ENCODE data around the gene TMEM135.
A peak's percentile ranks its signal among the peaks of the same experiment; 100 is the strongest.
"Not testable (repeated sequence)": the region's sequence is repeated elsewhere in the genome, so short reads cannot be mapped to it uniquely, and the experiment has no call there.

Gene TMEM135

DNA sequence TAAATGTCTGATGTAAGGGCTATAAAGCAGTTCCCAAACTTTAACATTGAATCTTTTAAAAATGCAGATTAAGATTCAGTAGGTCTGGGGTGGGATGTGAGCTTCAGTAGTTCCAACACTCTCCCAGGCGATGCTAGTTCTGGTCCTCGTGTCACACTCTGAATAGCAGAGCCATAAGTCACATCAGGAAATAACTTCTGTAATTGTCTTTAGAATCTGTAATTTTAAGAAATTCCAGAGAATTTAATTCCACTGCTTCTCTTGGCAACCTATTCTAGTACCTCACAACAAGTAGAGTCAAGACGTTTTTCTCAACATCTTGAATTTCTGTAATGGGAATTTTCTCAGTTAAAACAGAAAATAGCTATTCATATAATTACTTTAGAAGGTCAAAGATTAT, 223.1 kb downstream of the TMEM135 start:
- no peak for DNase-seq

- no peak for DNase-seq
Measured at GRCh38 chr11:87263264-87263838, 225.6 kb downstream of the TMEM135 start.

DNA sequence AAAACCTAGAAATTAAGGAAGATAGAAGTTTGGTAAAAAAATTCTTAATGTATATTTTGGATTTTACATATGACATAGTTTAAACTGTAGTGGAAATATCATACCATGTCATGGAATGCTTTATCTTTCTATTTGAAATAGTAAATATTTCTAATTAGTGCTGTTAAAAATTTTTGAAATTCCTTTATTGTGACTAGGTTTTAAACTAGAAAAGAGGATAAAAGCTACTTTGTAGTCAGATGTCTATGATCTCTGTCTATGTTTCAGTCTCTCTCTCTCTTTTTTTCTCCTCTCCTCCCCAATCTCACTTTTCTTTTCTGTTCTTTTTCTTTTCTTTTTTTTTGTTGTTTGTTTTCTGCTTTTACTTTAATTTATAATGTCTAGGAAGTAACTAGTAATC, 226.2 kb downstream of the TMEM135 start:
- DNase-seq: no peak

GRCh38 chr11:87265132-87265531, 227.4 kb downstream of the TMEM135 start:
- DNase-seq: no peak

GRCh38 chr11:87265979-87266378, 228.2 kb downstream of the TMEM135 start:
- DNase-seq: no peak

DNA sequence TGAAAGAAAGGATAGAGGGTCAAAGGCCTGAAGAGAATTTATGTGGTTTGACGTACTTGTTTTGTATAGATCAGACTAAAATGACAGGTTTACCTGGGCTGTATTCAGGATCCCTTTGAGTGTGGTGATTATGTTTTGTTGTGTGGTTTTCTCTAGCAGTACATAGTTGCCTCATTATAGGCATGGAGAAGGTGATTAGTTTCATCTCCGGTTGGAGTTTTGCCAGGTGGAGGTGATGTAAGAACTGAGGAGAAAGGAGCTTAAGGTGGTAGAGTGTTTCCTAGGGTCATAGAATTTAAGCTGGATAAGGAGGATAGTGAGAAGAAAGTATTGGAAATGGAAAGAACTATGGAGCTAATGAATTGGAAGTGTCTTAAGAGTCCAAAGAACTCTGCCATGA, 229.0 kb downstream of the TMEM135 start:
- no peak for DNase-seq

DNA sequence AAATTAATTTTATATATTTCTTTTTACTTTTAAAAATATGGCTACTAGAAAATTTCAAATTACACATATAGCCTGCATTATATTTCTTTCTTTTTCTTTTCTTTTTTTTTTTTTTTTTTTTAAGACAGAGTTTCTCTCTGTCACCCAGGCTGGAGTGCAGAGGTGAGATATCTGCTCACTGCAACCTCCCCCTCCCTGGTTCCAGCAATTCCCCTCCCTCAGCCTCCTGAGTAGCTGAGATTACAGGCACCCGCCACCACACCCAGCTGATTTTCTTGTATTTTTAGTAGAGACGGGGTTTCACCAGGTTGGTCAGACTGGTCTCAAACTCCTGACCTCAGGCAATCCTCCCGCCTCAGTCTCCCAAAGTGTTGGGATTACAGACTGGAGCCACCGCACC, 234.2 kb downstream of the TMEM135 start:
- not testable (repeated sequence) for DNase-seq

DNA sequence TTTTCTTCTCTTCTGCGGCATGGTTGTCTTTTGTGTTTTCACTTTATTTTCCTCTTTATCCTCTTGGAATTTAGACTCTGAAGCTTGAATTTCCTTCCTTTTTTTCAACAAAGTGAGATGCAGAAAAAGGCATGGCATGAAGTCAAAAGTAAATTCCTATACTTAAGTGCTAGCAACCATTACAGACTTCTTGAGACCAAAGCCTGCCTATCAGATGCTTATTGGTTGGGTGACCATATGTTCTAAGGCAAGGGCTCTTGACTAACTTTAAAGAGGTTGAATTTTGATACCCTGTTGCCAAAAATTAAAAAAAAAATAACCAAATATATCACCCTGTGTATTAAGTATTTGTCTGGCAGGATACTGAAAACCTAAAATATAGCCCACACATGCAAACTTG, 237.4 kb downstream of the TMEM135 start:
- no peak for DNase-seq

DNA sequence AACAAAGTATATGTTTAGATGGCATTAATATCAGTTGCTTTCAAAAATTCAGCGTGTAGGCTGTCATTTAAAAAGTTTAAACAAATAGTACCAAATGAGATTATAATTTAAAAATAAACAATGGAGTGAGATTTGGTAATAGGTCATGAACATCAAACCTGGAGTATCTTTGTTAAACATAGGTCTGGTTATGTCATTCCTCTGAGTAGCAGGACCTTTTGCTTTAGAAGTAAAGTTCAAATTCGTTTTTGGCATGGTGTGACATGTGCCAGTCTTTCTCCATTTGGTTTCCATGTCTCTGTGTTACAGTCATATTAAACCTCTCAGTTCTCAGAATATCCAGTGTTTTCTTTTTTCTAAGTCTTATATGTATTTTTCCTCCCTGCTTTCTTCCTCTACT, 242.4 kb downstream of the TMEM135 start:
- DNase-seq: no peak

GRCh38 chr11:87281496-87281895, 243.8 kb downstream of the TMEM135 start:
- peak; percentile 32 to 60 (median 46) for DNase-seq

- DNase-seq: no peak
Measured at GRCh38 chr11:87284306-87284705, 246.6 kb downstream of the TMEM135 start.

- DNase-seq: not testable (repeated sequence)
Measured at GRCh38 chr11:87285674-87286073, 247.9 kb downstream of the TMEM135 start.

- no peak for DNase-seq
Measured at GRCh38 chr11:87286338-87286737, 248.6 kb downstream of the TMEM135 start.

DNA sequence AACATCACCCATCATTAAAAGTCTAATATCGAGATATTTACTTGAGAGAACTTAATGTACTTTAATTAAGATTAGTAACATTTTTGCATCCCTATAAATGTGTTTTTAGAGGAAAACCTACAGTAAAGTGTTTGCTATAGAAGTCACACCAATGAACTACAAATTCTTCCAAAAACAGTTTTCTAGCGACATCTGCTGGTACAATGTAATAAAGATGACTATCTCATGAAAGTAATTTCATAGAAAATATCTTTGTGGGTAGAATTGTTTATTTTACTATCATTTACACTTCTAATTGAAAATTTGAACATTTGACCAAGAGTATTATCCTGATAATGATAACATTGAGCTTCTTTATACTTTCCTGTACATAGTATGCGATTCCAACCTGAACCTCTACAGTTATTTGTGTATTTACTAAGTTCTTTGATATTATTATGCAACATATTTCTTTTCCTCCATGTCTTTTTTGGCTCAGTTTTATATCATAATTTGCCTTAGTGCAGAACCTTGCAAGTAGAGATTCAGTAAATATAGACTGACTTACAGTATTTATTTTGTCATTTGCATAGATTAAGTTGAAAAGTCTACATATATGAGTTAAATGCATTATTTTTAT, 252.7 kb downstream of the TMEM135 start:
- peak in 3 of 4 experiments; percentile 67 to 85 (median 72) for DNase-seq

DNA sequence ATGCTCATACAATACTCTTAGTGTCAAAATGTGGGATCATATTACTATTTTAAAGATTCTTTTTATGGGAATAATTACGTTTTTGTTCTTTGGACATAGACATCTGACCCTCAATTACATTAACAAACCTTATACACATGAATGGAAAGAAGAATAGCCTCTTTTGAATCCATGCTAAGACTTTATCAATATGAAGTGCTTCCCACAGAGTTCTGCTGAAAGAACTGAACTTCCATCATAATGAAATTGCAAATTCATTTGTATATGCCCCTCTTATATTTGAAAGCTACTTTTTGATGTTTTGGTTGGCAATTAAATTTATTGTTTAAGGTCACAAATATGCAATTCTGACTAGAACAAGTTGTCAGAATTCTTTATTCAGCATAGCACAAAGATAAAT, 254.9 kb downstream of the TMEM135 start:
- no peak for DNase-seq

GRCh38 chr11:87295237-87295636, 257.5 kb downstream of the TMEM135 start:
- no peak for DNase-seq

GRCh38 chr11:87296627-87297026, 258.9 kb downstream of the TMEM135 start:
- DNase-seq: no peak

DNA sequence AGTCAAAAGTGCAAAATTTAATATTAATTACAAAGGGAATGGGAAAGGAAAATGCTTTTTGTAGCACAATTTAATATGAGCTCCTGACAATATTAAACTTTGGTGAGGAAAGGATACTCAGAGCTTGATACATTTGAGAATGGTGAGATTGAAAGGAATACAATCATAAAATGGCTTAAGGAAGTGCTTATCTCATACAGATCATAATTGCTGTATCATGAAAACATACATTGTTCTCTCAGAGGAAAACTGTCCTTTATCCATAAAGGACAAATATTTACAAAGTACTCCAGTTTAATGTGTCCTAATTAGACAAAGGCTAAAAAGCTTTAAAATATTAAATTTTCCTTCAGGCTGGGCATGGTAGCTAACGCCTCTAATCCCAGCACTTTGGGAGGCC, 260.4 kb downstream of the TMEM135 start:
- no peak for DNase-seq

- DNase-seq: no peak
Measured at GRCh38 chr11:87299041-87299481, 261.3 kb downstream of the TMEM135 start.

GRCh38 chr11:87300640-87301380, 263.1 kb downstream of the TMEM135 start:
- DNase-seq: no peak

GRCh38 chr11:87301785-87302540, 264.2 kb downstream of the TMEM135 start:
- no peak for DNase-seq

DNA sequence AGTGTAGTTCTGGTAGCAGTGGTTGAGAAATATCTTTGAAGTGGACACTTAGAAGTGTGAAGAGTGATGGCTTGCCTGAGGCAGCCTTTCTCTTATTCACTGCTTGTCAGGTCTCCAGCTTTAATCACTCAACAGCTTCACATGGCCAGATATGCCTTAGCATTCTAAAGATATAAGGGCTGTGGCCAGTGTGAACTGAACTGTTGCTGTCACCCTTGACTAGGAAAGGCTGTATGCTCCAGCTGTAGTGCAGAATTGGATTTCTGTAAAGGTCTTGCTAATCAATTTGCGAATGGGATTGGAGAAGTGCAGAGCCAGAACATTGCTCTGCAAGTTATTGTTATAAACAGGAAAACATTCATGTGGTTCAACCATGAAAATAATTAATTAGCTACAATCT, 266.7 kb downstream of the TMEM135 start:
- no peak for DNase-seq

- DNase-seq: no peak
Measured at GRCh38 chr11:87306262-87306851, 268.6 kb downstream of the TMEM135 start.
